DOHH2 (cell line): ENCODE results near the gene STPG1.

Experiments used
- H3F3A ChIP-seq: fragments of 200-600 bp; sonication (generic), shearing (Covaris generic); 2 replicates; pipeline ENCODE4 v1.6.0; 2016; ENCODE audit warnings: antibody characterized with exemption, mild to moderate bottlenecking; ENCODE audit not compliant: control insufficient read depth, insufficient read depth
- H3K27ac ChIP-seq: fragments of 200-600 bp; sonication (generic); 2 replicates; pipeline ENCODE4 v1.5.1; 2014; ENCODE audit warnings: low read depth, mild to moderate bottlenecking, low read length, moderate library complexity
- H3K27me3 ChIP-seq: fragments of 200-600 bp; sonication (generic); 2 replicates; pipeline ENCODE4 v1.6.1; 2014; ENCODE audit warnings: mild to moderate bottlenecking, low read length, mixed read lengths; ENCODE audit not compliant: control insufficient read depth
- H3K36me3 ChIP-seq: fragments of 200-600 bp; sonication (generic); 2 replicates; pipeline ENCODE4 v1.6.1; 2014; ENCODE audit warnings: mild to moderate bottlenecking, low read length, moderate library complexity, mixed read lengths; ENCODE audit not compliant: control insufficient read depth
- H3K4me1 ChIP-seq: fragments of 200-600 bp; sonication (generic); 2 replicates; pipeline ENCODE4 v1.6.1; 2014; ENCODE audit warnings: mild to moderate bottlenecking, low read length, mixed read lengths; ENCODE audit not compliant: control insufficient read depth
- H3K4me2 ChIP-seq: fragments of 200-600 bp; sonication (generic); 2 replicates; pipeline ENCODE4 v1.6.0; 2014; ENCODE audit warnings: mild to moderate bottlenecking, low read length, moderate library complexity
- H3K4me3 ChIP-seq: fragments of 200-600 bp; sonication (generic); 2 replicates; pipeline ENCODE4 v1.5.1; 2014; ENCODE audit warnings: mild to moderate bottlenecking, low read length, mixed read lengths
- H3K79me2 ChIP-seq: fragments of 200-600 bp; sonication (generic); 2 replicates; pipeline ENCODE4 v1.6.1; 2014; ENCODE audit warnings: mild to moderate bottlenecking, low read length, mixed read lengths; ENCODE audit not compliant: control insufficient read depth
- H3K9me2 ChIP-seq: fragments of 200-600 bp; sonication (generic); replicated peaks from 2 replicates; pipeline ENCODE4 v1.6.1; 2014; ENCODE audit warnings: mild to moderate bottlenecking, low read length, mixed read lengths; ENCODE audit not compliant: control insufficient read depth
- H3K9me3 ChIP-seq: fragments of 200-600 bp; sonication (generic); 2 replicates; pipeline ENCODE4 v1.6.1; 2014; ENCODE audit warnings: antibody characterized with exemption, low read length, mixed read lengths; ENCODE audit not compliant: control insufficient read depth, insufficient read depth
- H4K20me1 ChIP-seq: fragments of 200-600 bp; sonication (generic); 2 replicates; pipeline ENCODE4 v1.6.0; 2014; ENCODE audit warnings: low read depth, mild to moderate bottlenecking, antibody characterized with exemption, low read length, moderate library complexity; ENCODE audit not compliant: control insufficient read depth, insufficient read depth
- CTCF ChIP-seq: fragments of 200-600 bp; sonication (generic); IDR thresholded peaks from one replicate; pipeline ENCODE4 v1.5.1; 2014; ENCODE audit warnings: antibody characterized with exemption, mild to moderate bottlenecking, low read depth, low read length; ENCODE audit not compliant: poor library complexity, severe bottlenecking
- EZH2phosphoT487 ChIP-seq: fragments of 200-600 bp; sonication (generic); IDR thresholded peaks from 2 replicates; pipeline ENCODE4 v1.6.1; 2017; ENCODE audit warnings: borderline replicate concordance, mild to moderate bottlenecking, antibody characterized with exemption, low read length, moderate library complexity, mixed read lengths

The STPG1 gene

GRCh38 chr1:24443241-24443656 is 29.7 kb upstream of the STPG1 start:
- no peak overlapping the region for H3K4me3 ChIP-seq
- H3K9me2 ChIP-seq, result no peaks in the 10 kb centered on the region
- H3K27ac ChIP-seq, result no peak overlapping the region
- peaks cover 13% of the 10 kb centered on the region; the same call in 1 of the 2 replicates for H3K36me3 ChIP-seq
- H3F3A ChIP-seq, result no peaks in the 10 kb centered on the region
- no peak for TF ChIP-seq CTCF
- no peak for TF ChIP-seq EZH2phosphoT487
- no peaks in the 10 kb centered on the region for H3K9me3 ChIP-seq
- H3K4me2 ChIP-seq, result no peak overlapping the region
- H3K4me1 ChIP-seq, result no peaks in the 10 kb centered on the region
- no peaks in the 10 kb centered on the region for H3K79me2 ChIP-seq
- no peaks in the 10 kb centered on the region for H3K27me3 ChIP-seq
- H4K20me1 ChIP-seq, result no peaks in the 10 kb centered on the region

GRCh38 chr1:24442764-24443163 is 29.2 kb upstream of the STPG1 start:
- H3K27me3 ChIP-seq, result no peaks in the 10 kb centered on the region
- TF ChIP-seq CTCF (no peak), EZH2phosphoT487 (no peak)
- no peak overlapping the region for H3K27ac ChIP-seq

GRCh38 chr1:24441996-24442668 is 28.6 kb upstream of the STPG1 start:
- TF ChIP-seq EZH2phosphoT487 (no peak), CTCF (no peak)
- Histone ChIP-seq H3K9me3 (no peaks in the 10 kb centered on the region), H3K9me2 (no peaks in the 10 kb centered on the region), H3K27me3 (no peaks in the 10 kb centered on the region), H3K4me3 (no peak overlapping the region), H3K4me1 (no peaks in the 10 kb centered on the region), H3K36me3 (peaks cover 13% of the 10 kb centered on the region; the same call in 1 of the 2 replicates), H3K4me2 (no peak overlapping the region), H4K20me1 (no peaks in the 10 kb centered on the region), H3F3A (no peaks in the 10 kb centered on the region), H3K27ac (no peak overlapping the region), H3K79me2 (no peaks in the 10 kb centered on the region)

More at GRCh38 chr1:24442764-24443163, 29.2 kb upstream of the STPG1 start:
- H3K4me1 ChIP-seq, result no peaks in the 10 kb centered on the region
- no peaks in the 10 kb centered on the region for H3K9me3 ChIP-seq
- peaks cover 13% of the 10 kb centered on the region; the same call in 1 of the 2 replicates for H3K36me3 ChIP-seq
- H3K4me3 ChIP-seq, result no peak overlapping the region
- no peaks in the 10 kb centered on the region for H3K9me2 ChIP-seq
- no peaks in the 10 kb centered on the region for H3K79me2 ChIP-seq
- no peaks in the 10 kb centered on the region for H3F3A ChIP-seq
- no peaks in the 10 kb centered on the region for H4K20me1 ChIP-seq
- no peak overlapping the region for H3K4me2 ChIP-seq
